ENCODE measurements around the gene PSMD5.
A peak's percentile ranks its signal among the peaks of the same experiment; 100 is the strongest.

Gene PSMD5

DNA sequence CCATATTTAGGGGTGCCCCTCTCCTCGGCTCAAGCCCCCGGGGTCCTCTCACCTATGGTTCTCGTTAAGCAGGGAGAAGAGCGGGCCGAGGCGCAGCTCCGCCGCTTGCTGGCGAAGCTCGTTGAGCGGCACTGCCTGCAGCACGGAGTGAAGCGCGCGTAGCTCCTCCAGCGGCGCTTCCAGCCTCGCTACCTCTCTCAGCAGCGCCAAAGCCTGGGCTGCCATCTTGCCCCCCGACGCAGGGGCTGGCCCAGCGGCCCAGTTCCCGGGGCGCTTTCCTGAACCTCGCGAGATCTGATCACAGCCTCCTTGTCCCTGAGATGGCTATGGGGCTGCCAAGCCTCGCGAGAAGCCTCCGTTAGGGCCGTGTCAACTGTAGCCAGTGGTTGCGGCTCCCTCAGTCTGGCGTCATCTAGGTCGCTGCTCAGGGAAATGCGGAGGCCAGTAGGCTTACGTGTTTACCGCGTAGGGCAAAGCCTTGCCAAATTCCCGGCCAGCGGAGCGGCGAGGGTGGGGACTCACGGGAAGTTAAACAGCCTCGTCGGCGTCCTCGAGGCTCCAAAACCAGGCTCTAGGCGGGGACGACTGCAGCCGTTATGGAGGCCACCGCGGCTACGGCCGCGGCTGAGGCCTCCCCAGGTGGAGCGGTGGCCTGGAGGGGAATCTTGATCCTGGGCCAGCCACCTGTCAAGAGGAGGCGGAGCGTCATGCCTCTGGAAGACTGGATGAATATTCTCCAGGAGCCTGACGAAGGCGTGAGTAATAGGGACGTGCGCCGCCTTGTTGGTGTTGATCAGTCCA is at the start of gene PSMD5:
TSS of gene PSMD5 (minus strand) at position 238 of the 801 bp plus-strand sequence. CDS start at position 225, 13 bp downstream.
- DNase-seq (ENCODE audit: low read depth, low spot score): peak; percentile 95

DNA sequence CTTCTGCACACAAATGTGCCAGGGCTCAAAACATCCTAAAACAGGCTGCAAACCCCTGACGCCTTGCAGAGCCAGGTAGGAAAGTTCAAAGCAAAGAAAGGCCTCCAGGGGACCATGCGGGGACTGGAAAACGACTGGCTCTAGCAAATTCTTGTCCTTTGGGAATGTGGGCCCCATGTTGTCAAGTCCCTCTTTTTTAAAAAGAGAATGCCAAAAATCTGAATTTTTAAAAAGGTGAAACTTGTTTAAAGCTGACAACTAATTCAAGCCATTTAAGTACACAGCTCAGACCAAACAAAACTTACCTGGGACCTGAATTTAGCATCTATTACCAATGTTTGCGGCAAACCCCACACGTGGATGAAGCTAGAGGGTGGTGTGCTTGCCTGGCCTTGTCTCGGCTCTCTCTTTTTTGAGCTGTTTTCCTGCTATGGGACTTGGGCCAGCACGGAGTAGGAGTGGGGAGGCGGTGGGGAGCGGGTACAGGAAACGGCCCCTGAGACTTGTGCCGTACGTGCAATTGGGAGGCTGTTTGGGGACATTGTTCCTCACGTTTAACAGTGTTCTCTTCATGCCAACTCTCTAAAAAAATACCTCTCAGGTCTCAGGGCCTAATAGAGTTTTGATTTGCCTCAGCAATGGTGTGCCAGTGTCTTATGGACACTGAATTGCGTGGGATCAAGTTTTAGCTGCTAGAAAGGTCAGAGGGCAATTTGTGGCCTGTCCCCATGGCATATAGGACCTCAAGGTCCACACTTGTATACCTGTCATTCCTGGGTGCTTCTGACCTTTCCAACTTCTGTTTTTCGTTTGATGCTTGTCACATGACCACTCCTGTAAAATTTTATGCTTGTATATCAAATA is 49.4 kb upstream of the PSMD5 start:
- DNase-seq (ENCODE audit: low read depth, low spot score): no peak

DNA sequence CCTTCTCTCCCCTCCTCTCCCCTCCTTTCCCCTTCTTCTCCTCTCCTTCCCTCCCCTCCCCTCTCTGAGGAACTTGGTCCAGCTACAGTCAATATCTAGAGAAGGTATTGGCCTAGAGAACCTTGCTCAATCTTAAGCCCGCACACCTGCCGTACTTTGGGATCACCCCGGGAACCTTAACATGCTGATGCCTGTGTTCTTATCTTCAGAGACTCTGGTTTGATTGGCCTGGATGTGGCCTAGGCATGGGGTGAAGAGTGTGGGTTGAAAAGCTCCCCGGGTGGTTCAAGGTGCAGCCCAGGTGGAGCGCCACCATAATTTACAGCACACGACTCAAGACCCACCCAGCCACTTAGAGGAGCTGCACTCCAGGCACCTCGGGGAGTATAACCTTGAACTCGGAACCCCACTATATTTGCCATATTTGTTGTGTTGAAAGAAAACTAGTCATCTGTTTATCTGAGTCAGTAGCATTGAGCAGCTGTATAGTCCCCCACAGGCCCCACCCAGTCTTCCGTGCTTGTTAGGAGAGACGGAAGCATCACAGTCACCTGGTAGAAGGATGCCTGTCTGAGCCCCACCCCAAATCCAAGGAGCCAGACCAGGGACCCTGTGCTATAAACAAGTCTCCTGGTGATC is 48.6 kb upstream of the PSMD5 start:
- DNase-seq (ENCODE audit: low read depth, low spot score): no peak

DNA sequence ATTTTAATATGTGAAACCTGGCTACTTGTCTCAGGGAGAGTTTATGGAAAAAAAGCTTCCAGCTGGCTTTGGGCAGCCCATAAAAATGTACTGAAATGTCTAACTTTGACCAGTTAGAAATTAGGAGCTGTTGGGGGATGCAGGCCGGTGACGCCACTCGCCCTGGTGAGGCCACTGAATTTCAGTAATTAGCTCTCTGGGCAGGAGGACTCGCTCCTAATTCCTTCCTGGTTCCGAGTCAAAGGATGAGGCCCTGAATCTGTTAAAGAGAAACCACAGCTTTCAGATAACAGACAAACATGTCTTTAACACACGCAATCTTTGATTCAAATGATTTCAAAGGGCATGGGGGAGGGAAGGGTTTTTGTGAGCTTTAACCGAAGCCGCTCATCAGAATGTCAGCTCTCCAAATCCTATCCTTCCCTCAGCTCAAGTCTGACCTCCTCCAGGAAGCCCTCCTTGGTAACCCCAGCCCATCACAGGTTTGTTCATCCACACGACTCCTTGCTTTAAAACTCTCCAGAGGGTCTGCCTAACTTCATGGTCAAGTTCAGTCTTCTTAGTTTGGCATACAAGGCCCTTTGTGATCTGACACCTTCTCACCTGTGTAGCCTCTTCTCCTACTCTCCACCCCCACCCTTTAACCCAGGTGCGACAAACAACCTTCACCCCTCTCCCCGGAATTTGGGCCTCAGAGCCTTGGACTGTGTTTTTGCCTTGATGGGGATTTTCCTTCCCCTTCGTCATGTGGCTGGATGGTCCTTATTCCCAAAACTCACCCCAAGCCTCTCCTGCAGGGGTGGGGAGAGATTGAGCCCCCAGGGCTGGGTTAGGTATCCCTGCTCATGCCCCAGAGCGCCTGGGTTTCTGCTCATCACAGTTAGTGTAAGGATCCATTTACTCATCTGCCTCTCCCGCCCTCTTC is 47.9 kb upstream of the PSMD5 start:
- DNase-seq (ENCODE audit: low read depth, low spot score): no peak

DNA sequence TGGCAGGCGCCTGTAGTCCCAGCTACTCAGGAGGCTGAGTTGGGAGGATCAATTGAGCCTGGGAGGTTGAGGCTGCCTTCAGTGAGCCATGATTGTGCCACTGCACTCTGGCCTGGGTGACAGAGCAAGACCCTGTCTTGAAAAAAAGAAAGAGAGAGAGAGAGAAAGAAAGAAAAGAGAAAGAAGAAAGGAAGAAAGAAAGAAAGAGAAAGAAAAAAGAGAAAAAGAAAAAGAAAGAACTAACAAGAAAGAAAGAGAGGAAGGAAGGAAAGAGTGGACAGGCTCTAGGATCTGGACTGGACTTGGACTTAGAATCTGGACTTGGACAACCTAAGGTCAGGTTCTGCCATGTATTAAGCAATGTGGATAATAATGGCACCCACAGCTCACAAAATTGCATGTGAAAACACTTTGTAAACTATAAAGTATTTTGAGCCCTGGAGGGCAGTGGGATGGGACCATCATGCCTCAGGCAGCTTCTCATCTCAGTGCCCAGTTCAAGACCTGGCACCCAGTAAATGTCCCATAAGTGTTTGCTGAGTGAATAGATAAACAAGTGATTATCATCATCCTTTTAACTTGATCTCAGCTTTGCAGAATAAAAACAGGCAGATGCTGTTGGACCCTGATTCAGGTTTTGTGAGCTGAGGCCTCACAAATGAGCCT is 47.0 kb upstream of the PSMD5 start:
- DNase-seq (ENCODE audit: low read depth, low spot score): no peak

DNA sequence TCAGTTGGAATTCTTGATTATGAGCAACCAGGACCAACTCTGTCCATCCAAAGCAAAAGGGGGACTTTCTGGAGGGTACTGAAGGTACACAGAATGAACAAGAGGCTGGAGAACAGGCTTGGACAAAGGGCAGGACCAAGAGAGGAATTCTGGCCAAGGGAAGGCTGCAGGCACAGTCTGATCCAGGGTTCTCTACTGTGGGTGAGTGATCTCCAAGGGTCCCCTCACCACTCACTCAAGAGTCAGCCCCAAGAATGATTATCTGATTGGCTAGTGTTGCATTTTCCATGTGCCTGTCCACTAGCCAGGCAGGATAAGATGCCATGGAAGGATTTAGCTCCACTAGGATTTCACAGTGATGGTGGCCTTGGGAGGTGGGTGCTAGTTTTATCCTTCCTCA is 45.9 kb upstream of the PSMD5 start:
- no peak for DNase-seq (ENCODE audit: low read depth, low spot score)

DNA sequence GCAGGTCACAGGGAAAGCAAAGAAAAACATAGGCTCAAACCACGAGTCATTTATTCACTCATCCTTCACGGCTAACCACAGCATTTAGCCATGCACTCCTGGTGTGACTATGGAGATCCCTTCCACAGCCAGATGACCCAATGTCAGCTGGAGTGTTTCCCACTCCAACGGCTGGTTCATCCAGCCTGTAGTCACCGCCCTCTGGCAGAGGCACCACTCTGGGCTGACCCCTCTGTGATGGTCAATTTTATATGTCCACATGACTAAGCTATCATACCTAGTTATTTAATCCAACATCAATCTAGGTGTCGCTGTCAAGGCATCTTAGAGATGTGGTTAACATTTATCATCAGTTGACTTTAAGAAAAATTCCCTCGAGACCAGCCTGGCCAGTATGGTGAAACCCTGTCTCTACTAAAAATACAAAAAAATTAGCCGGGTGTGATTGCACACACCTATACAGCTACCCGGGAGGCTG is 43.8 kb upstream of the PSMD5 start:
- DNase-seq (ENCODE audit: low read depth, low spot score): no peak

DNA sequence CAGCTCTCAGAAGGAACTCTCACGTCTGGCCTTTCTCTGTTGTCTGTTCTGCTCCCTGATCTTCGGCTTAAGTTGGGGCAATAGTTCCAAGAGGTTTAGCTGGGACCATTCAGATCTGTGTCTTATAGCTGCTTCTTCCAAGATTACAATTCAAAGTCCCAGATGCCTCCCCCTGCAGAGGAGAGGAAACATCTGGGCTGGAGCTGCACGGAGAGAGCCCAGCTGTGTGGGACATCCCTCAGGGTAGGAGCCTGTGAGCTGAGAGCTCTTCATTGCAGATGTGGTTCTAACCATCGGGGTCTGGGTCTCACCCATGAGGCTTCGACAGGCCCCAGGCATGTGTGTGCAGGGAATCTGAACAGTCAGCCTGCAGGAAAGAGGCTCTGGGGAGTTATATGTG is 43.2 kb upstream of the PSMD5 start:
- no peak for DNase-seq (ENCODE audit: low read depth, low spot score)

DNA sequence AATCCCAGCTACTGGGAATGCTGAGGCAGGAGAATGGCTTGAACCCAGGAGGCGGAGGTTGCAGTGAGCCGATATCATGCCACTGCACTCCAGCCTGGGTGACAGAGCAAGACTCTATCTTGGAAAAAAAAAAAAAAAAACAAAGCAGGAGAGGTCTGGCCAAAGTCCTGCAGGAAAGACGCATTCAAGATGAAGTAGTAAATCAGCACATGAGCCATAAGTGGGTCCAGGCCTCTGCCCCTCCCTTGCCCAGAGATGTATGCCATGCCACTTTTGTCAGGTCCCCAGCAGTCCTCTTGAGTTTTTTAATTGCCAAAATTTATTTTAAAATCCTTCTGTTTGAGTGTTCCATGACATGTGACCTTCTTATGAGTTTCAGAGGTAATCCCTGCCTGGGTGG is 42.7 kb upstream of the PSMD5 start:
- no peak for DNase-seq (ENCODE audit: low read depth, low spot score)

DNA sequence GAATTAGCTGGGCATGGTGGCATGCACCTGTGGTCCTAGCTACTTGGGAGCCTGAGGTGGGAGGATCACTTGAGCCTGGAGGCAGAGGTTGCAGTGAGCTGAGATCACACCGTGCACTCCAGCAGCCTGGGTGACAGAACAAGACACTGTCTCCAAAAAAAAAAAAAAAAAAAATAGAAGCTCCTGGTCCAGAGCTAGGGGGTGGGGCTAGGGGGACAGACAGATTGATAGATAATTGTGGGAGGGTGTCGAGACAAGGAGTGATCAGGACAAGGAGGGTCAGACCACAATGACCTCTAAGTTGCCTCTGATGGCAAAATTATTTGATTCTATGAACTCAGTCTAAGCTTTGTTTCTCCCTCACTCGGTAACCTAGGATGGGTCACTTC is 40.9 kb upstream of the PSMD5 start:
- DNase-seq (ENCODE audit: low read depth, low spot score): no peak

DNA sequence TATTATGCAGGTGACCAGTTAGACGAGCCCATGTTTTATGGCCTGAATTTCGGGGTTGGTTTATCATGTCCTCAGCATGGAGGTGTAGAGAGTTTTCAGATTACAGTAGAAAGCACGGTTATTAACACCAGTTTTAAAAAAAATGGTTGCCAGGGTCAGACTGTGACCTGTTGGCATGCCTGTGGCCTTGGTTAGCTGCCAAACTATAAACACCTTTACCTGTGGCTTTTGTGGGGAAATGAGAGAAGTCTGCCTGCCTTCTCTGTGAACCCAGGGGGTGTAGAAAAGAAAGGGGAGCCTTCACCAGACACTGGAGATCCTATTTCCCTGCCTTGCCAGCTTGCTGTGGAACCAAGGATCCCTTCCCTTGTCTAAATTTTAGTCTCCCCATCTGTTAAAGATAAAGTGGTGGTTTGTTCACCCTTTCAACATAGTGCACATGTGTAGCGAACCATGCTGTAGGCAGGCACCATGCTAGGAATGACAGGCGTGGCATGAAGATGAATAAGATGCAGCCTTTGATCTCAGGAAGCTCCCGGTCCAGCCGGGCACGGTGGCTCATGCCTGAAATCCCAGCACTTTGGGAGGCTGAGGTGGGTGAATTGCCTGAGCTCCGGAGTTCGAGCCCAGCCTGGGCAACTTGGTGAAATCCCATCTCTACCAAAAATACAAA is 40.3 kb upstream of the PSMD5 start:
- no peak for DNase-seq (ENCODE audit: low read depth, low spot score)

DNA sequence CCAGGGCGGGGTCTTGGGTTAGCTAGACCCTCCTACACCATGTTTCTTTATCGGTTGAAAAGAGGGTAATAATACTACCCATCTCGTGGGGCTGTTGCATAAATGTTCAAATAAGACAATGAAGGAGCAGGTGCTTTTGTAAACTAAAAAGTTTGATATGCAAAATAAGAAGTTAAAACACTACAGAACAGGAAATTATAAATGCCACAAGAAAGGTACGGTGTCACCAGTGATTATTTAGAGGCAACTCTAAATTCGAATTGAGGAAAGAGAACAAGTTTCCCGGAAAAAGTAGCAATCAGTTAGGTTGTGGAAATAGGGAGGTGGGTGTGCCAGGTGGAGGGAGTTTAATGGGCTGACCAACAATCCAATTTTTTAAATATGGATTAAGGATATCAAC is 36.7 kb upstream of the PSMD5 start:
- DNase-seq (ENCODE audit: low read depth, low spot score): no peak

DNA sequence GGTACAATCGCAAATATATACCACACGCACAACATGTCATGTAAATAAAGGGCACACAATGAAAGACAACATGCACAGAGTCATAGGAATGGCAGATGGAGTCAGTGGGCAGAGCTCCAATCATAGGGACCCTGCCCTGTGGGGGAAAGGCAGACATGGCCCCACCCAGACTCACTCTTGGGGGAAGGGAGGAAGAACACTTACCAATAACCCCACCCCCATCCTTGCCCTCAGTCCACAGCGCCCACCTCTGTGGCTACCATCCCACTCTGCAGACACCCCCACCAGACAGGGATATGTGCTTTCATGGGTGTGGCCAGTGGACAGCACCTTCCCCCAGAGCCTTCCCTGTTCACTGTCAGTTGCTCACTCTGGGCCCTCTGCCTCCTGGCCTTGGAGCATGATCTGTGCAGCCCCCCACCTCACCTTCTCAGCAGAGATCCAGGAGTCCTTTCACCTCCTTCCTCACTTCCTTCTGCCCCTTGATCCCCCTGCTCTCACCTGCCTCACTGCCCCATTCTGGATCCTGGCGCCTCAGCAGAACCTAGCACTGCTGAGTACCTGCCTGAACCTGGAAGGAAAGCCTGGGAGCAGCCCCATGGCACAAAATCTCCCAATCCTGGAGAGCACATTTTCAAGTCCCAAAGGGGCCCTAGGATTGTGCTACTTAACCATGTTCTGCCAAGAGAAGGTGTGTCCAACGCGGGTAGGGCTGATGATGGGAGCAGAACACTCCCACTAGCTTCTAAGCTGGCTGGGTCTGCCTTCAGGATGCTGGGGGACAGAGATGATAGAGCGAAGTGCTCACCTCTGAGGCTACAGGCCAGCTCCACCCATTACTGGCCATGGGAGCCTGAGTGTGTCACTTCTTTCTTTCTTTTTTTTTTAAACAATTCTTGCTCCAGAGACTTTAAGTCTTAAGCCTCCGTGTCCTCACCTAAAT is 35.7 kb upstream of the PSMD5 start:
- DNase-seq (ENCODE audit: low read depth, low spot score): no peak

DNA sequence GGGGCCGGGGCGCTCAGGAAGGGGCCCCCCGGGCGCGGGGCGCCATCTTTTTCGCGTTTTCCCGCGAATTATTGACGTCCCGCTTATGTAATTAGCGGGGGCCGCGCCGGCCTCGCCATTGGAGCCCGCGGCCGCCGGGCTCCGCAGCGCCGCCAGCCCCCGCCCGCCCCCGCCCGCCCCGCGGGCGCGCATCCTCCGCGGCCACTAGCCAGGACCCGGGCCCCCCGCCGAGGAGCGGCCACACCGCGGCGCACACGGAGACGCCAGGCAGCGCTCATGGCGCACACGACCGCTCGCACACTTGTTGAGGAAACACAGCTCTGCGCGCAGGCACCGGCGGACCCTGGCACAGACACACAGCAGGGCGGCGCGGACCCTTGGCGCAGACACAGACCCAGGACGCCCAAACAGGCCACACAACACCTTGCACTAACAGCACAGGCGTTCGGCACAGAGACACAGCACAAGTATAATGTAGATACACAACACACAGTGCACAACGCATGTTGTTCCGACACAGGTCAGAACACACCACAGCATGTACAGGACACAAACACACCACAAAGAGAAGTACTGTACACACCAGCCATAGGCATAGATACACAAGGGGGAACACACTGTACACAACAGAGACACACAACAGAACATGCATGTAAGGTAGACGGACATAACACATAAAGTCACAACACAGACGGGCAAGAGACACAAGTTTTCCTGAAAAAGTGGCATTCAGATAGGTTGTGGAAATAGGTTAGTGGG is 34.7 kb upstream of the PSMD5 start:
- DNase-seq (ENCODE audit: low read depth, low spot score): no peak

DNA sequence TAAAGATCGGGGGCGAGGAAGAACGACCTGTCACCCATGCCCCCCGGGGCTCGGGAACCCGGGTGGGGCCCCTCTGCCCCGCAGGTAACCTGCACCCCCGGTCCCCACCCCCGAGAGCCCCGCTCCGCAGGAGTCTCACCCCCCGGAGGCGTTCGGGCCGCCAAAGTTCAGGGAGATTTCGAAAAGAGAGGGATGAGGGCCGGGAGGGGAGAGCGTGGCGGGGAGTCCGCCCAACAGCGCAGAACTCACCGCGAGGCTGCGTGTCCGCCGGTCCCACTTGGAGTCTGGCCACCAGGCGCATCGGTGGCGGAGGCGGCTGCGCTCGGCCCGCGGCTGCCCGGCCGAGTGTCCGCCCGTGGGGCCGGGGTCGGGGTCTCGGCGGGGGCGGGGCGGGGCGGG is 34.1 kb upstream of the PSMD5 start, which contains the start of gene PHF19:
TSS of gene PHF19 (minus strand) at position 347 of the 399 bp plus-strand sequence. CDS start 2,447 bp downstream, outside the sequence.
- DNase-seq (ENCODE audit: low read depth, low spot score): no peak

DNA sequence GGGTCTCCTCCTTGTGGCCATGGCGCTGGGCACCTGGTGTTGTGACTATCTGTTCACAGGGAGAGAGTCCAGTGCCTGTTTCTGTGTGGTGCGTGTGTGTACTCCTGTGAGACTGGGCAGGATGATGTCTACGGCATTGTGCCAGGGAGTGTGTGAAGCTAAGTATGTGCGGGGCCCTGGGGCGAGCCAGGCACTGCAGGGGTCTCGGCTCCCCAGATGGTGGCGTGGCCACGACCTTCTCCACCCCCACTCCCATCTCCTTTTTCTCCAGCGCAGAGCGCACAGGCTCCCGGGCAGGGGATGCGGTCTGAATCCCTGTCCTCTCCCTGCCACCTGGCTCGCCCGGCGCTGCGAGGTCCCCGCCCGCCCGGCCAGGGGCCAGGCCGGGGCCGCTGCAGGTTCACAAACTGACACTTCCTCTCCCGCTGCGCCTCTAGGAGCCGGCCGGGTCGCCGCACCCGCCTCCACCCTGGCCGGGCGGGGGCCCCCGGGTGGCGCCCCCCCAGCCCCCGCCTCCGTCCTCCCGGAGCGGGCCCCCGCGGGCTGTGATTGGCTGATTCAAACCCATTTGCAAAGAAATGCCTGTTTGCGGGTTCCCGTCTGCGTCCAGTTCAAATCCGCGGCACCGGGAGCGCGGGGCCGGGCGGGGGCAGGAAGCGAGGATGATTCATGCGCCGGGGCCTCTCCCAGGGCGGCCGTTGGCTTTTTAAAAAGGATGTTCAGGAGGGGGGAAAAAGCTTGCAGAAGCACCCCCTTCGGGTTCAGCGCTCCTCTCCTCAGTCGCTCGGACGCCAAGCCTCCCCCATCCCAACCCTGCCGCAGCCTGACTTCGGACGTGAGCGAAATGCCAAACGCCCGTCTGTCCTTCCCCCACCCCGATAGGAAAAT is 33.5 kb upstream of the PSMD5 start:
- no peak for DNase-seq (ENCODE audit: low read depth, low spot score)

DNA sequence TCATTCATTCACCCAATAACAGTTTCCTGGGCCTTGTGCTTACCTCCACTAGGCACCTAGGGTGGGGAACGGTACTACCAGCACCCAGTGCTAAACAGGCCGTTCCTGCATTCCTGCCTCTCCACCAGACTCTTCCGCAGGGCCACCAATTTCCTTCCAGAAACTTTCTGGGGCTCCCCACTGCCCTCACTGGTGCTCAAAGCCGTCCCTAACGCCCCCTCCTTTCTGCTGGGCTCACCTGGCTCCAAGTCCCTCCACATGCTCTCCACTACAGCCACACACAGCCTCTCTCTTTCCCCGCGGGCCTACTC is 32.9 kb upstream of the PSMD5 start:
- DNase-seq (ENCODE audit: low read depth, low spot score): no peak
